Endothelial cell of umbilical vein (primary cell): ENCODE measurements around the gene LTB4R. TPM values are rescaled to one million over a fixed set of nuclear protein-coding genes. Genes with fewer than 3 reads are reported as not detected.

ENCODE experiments used
- BruUV-seq: library from RNA; stranded (reverse); fragments of 400-500 nt; replicated peaks from 2 replicates; lab custom pipeline; 2021; lab: Mats Ljungman, UMichigan
- CTCF ChIA-PET: fragments of 300-600, 350-600 bp; sonication (Branson Sonifier 250); formaldehyde crosslinking; loops from one replicate; lab custom pipeline; 2021; ENCODE audit warnings: antibody characterized with exemption, inconsistent platforms; lab: Charles Lee
- POLR2A ChIA-PET: fragments of 300-600, 350-600 bp; sonication (Branson Sonifier 250); formaldehyde crosslinking; loops from one replicate; lab custom pipeline; 2021; ENCODE audit warnings: antibody characterized with exemption, inconsistent platforms; lab: Charles Lee
- DNase-seq: peaks from one replicate; pipeline ENCODE4 v3.0.0-alpha.2; 2011; ENCODE audit warnings: low read depth, low spot score
- FAIRE-seq: peaks from 2 replicates; lab custom pipeline; 2011; peaks lifted over from hg19 to GRCh38; lab: Jason Lieb, UNC
- H2AFZ ChIP-seq: 2 replicates; pipeline ENCODE4 v1.6.0; 2012; ENCODE audit warnings: low read depth, low read length, control low read depth, inconsistent platforms
- H3K27ac ChIP-seq: 2 replicates; pipeline ENCODE4 v1.5.1; 2011; ENCODE audit warnings: low read depth, mild to moderate bottlenecking, control low read depth, low read length, moderate library complexity; ENCODE audit not compliant: insufficient read depth
- H3K27me3 ChIP-seq, 2 experiments: 2 replicates each; pipeline versions ENCODE4 v1.6.0 to v1.6.1; 2011; ENCODE audit warnings: low read length in 2 of 2, mixed read lengths in 1 of 2; ENCODE audit not compliant: control insufficient read depth in 2 of 2, insufficient read depth in 2 of 2
- H3K36me3 ChIP-seq, 2 experiments: 2 replicates in 1 of 2; 3 replicates in 1 of 2; pipeline ENCODE4 v1.5.1; 2011; ENCODE audit warnings: low read length in 2 of 2, mild to moderate bottlenecking in 1 of 2, moderate library complexity in 1 of 2; ENCODE audit not compliant: control insufficient read depth in 2 of 2, insufficient read depth in 2 of 2; ENCODE audit errors: extremely low read depth in 1 of 2
- H3K4me1 ChIP-seq: 3 replicates; pipeline ENCODE4 v1.5.1; 2011; ENCODE audit warnings: mild to moderate bottlenecking, low read length; ENCODE audit not compliant: control insufficient read depth, insufficient read depth; ENCODE audit errors: extremely low read depth
- H3K4me2 ChIP-seq: 2 replicates; pipeline ENCODE4 v1.6.1; 2011; ENCODE audit warnings: low read length, control low read depth, mixed read lengths; ENCODE audit not compliant: insufficient read depth
- H3K4me3 ChIP-seq, 3 experiments: fragments of 200-600 bp in 1 of 3; sonication (generic), shearing (Covaris generic) in 1 of 3; replicated peaks in 1 of 3; 2 replicates each; pipeline ENCODE4 v1.5.1; 2011 to 2016; ENCODE audit warnings: control low read depth in 3 of 3, low read length in 3 of 3, mild to moderate bottlenecking in 2 of 3, inconsistent platforms in 1 of 3, low read depth in 1 of 3, moderate library complexity in 1 of 3; ENCODE audit not compliant: insufficient read depth in 1 of 3
- H3K79me2 ChIP-seq: 2 replicates; pipeline ENCODE4 v1.6.0; 2012; ENCODE audit warnings: low read length, inconsistent platforms; ENCODE audit not compliant: control insufficient read depth, insufficient read depth
- H3K9ac ChIP-seq: replicated peaks from 2 replicates; pipeline ENCODE3; 2011; ENCODE audit warnings: low read length, control low read depth; ENCODE audit not compliant: insufficient read depth; ENCODE audit errors: extremely low read depth
- H3K9me1 ChIP-seq: replicated peaks from 3 replicates; pipeline ENCODE4 v1.6.0; 2011; ENCODE audit warnings: mild to moderate bottlenecking, low read length; ENCODE audit not compliant: control insufficient read depth, insufficient read depth; ENCODE audit errors: extremely low read depth
- H3K9me3 ChIP-seq: replicated peaks from 2 replicates; pipeline ENCODE4 v1.5.1; 2012; ENCODE audit warnings: low read length, inconsistent platforms; ENCODE audit not compliant: control insufficient read depth, insufficient read depth
- H4K20me1 ChIP-seq: replicated peaks from 2 replicates; pipeline ENCODE3; 2011; ENCODE audit warnings: mild to moderate bottlenecking, low read length; ENCODE audit not compliant: control insufficient read depth, insufficient read depth; ENCODE audit errors: extremely low read depth
- CTCF ChIP-seq, 2 donors: IDR thresholded peaks; 1 replicate in 1 of 2; 2 replicates in 1 of 2; pipeline ENCODE4 v1.5.1; 2011; ENCODE audit warnings: low read length in 2 of 2, mild to moderate bottlenecking in 2 of 2, moderate library complexity in 2 of 2, control low read depth in 1 of 2, inconsistent platforms in 1 of 2, low read depth in 1 of 2; ENCODE audit not compliant: insufficient read depth in 1 of 2; ENCODE audit errors: extremely low read depth in 1 of 2
- EZH2 ChIP-seq: IDR thresholded peaks from 2 replicates; pipeline ENCODE4 v1.6.1; 2012; ENCODE audit warnings: borderline replicate concordance, low read depth, mild to moderate bottlenecking, moderate library complexity, low read length, inconsistent platforms; ENCODE audit not compliant: severe bottlenecking
- FOS ChIP-seq: IDR thresholded peaks from 2 replicates; pipeline ENCODE4 v1.6.1; 2011; ENCODE audit warnings: mild to moderate bottlenecking, low read length, moderate library complexity, borderline replicate concordance; ENCODE audit not compliant: insufficient read depth
- GATA2 ChIP-seq: IDR thresholded peaks from 2 replicates; pipeline ENCODE4 v1.7.0; 2011; ENCODE audit warnings: low read depth, mild to moderate bottlenecking, moderate library complexity, mixed read lengths, low read length; ENCODE audit not compliant: insufficient read length, insufficient read depth
- JUN ChIP-seq: IDR thresholded peaks from 2 replicates; pipeline ENCODE4 v1.6.1; 2011; ENCODE audit warnings: borderline replicate concordance, low read depth; ENCODE audit not compliant: insufficient read length, insufficient read depth
- POLR2A ChIP-seq: IDR thresholded peaks from 2 replicates; pipeline ENCODE4 v1.6.1; 2012; ENCODE audit warnings: low read depth, mild to moderate bottlenecking, control low read depth, low read length
- dilution Hi-C: fragments of 300-500 bp; cut with MboI; formaldehyde crosslinking; loops from one replicate; pipeline ENCODE4 v1.15.0; 2019; ENCODE audit warnings: low sequenced_read_pairs; ENCODE audit not compliant: extremely low pct_ligation_motif_present
- intact Hi-C: fragments of 100-400 bp; cut with micrococcal nuclease; formaldehyde crosslinking; loops from one replicate; pipeline ENCODE4 v1.10.0; 2022
- polyA plus RNA-seq, 4 experiments: library from polyadenylated mRNA; depleted of rRNA in 3 of 4; stranded (reverse) in 3 of 4; unstranded in 1 of 4; fragments of >200 nt; gene quantifications; 2 replicates each; pipeline versions ENCODE4 v1.2.1 to v1.2.3, GENCODE V29; 2011 to 2012; ENCODE audit warnings: missing spikeins in 1 of 4
- total RNA-seq: library from RNA; stranded (reverse); gene quantifications from 2 replicates; pipeline ENCODE4 v1.2.3, GENCODE V29; 2021

Gene LTB4R
- total and polyA plus RNA-seq, 2 donors (not counting 3 experiments of a cell fraction or from before 2014, with no cell fraction given), result 9.1 to 10.5 TPM

- H2AFZ ChIP-seq, result no peak overlapping the region
- dilution Hi-C loops, result no loop called here
- H3K9me3 ChIP-seq, result no peaks in the 10 kb centered on the region
- intact Hi-C loops, result loop anchor here (1.0 kb wide), 4 partner anchors 19 to 122 kb away; no protein-coding TSS in a partner anchor
- no peak overlapping the region for H3K4me3 ChIP-seq
- no peak for TF ChIP-seq CTCF (IDR thresholded peaks at IDR 0.05; ENCODE audit: extremely low read depth in 1 of 2, insufficient read depth in 1 of 2, low read depth in 1 of 2, low read length in 2 of 2)
- no peak for TF ChIP-seq GATA2
- no peak for TF ChIP-seq FOS
- no peak for TF ChIP-seq JUN
- TF ChIP-seq EZH2, result no peak
- no peak for TF ChIP-seq POLR2A
- H3K27me3 ChIP-seq, result no peaks in the 10 kb centered on the region
- H3K4me1 ChIP-seq, result peaks cover 77% of the 10 kb centered on the region
- no peak overlapping the region for H3K9ac ChIP-seq
- no peaks in the 10 kb centered on the region for H3K9me1 ChIP-seq
- H3K36me3 ChIP-seq, result peaks cover 0 to 3% of the 10 kb centered on the region in 2 experiments
- H4K20me1 ChIP-seq, result no peaks in the 10 kb centered on the region
- BruUV-seq, result TSS peak; percentile 9
- H3K27ac ChIP-seq, result peak overlapping the region; percentile 91
- FAIRE-seq, result peak; percentile 4
- H3K4me2 ChIP-seq, result peak overlapping the region; percentile 14
- CTCF ChIA-PET, result interaction anchor here (1.1 to 5.3 kb wide), 5 partner anchors 19 to 128 kb away, joined by 3 to 38 read pairs (median 10); partner anchors contain the start of gene TINF2
- POLR2A ChIA-PET, result no interaction called here
- no peak for DNase-seq
- no peaks in the 10 kb centered on the region for H3K79me2 ChIP-seq
Observed at GRCh38 chr14:24313913-24314312, 2.6 kb downstream of the LTB4R start.
